ENCODE results near the gene EFHD2.

EFHD2 gene

GRCh38 chr1:15413563-15414444 lies 4.1 kb downstream of the EFHD2 start:
- H3K36me3 ChIP-seq (ENCODE audit: control insufficient read depth, insufficient read depth, low read length) = no peaks in the 10 kb centered on the region
- no peaks in the 10 kb centered on the region for H3K27me3 ChIP-seq (ENCODE audit: control insufficient read depth, insufficient read depth, low read length)
- no peak overlapping the region for H2AFZ ChIP-seq
- H3K4me1 ChIP-seq = peaks cover 16% of the 10 kb centered on the region
- H3K79me2 ChIP-seq = no peaks in the 10 kb centered on the region
- TF ChIP-seq CTCF (IDR thresholded peaks at IDR 0.05) = no peak
- H3K4me2 ChIP-seq (ENCODE audit: low read length) = no peak overlapping the region
- no peaks in the 10 kb centered on the region for H3K9me3 ChIP-seq (ENCODE audit: control insufficient read depth, low read length)
- no peak overlapping the region for H3K27ac ChIP-seq
- H3K4me3 ChIP-seq (ENCODE audit: low read depth, low read length) = no peak overlapping the region
- H3K9ac ChIP-seq = no peak overlapping the region

GRCh38 chr1:15414445-15414983 lies 4.8 kb downstream of the EFHD2 start:
- Histone ChIP-seq H3K79me2 (no peaks in the 10 kb centered on the region), H3K4me1 (peaks cover 19% of the 10 kb centered on the region), H3K9me3 (ENCODE audit: control insufficient read depth, low read length) (no peaks in the 10 kb centered on the region), H3K27me3 (ENCODE audit: control insufficient read depth, insufficient read depth, low read length) (no peaks in the 10 kb centered on the region), H2AFZ (no peak overlapping the region), H3K9ac (no peak overlapping the region), H3K4me2 (ENCODE audit: low read length) (no peak overlapping the region), H3K27ac (no peak overlapping the region), H3K36me3 (ENCODE audit: control insufficient read depth, insufficient read depth, low read length) (no peaks in the 10 kb centered on the region), H3K4me3 (ENCODE audit: low read depth, low read length) (no peak overlapping the region)
- TF ChIP-seq CTCF (IDR thresholded peaks at IDR 0.05) = no peak

GRCh38 chr1:15417059-15417934 lies 7.6 kb downstream of the EFHD2 start:
- TF ChIP-seq CTCF (IDR thresholded peaks at IDR 0.05) = no peak
- H3K79me2 ChIP-seq = peaks cover 11% of the 10 kb centered on the region
- peaks cover 14% of the 10 kb centered on the region for H3K4me1 ChIP-seq
- H3K4me3 ChIP-seq (ENCODE audit: low read depth, low read length) = no peak overlapping the region
- H3K36me3 ChIP-seq (ENCODE audit: control insufficient read depth, insufficient read depth, low read length) = no peaks in the 10 kb centered on the region
- no peaks in the 10 kb centered on the region for H3K9me3 ChIP-seq (ENCODE audit: control insufficient read depth, low read length)
- H2AFZ ChIP-seq = no peak overlapping the region
- no peak overlapping the region for H3K9ac ChIP-seq
- no peak overlapping the region for H3K4me2 ChIP-seq (ENCODE audit: low read length)
- no peaks in the 10 kb centered on the region for H3K27me3 ChIP-seq (ENCODE audit: control insufficient read depth, insufficient read depth, low read length)
- peak overlapping the region; percentile 92 for H3K27ac ChIP-seq

GRCh38 chr1:15418806-15419515 lies 9.3 kb downstream of the EFHD2 start:
- H3K9me3 ChIP-seq (ENCODE audit: control insufficient read depth, low read length) = no peaks in the 10 kb centered on the region
- no peaks in the 10 kb centered on the region for H3K27me3 ChIP-seq (ENCODE audit: control insufficient read depth, insufficient read depth, low read length)
- H3K4me2 ChIP-seq (ENCODE audit: low read length) = no peak overlapping the region
- no peak for TF ChIP-seq CTCF (IDR thresholded peaks at IDR 0.05)
- no peak overlapping the region for H2AFZ ChIP-seq
- H3K79me2 ChIP-seq = peaks cover 23% of the 10 kb centered on the region
- no peak overlapping the region for H3K27ac ChIP-seq
- H3K4me1 ChIP-seq = peaks cover 11% of the 10 kb centered on the region
- H3K4me3 ChIP-seq (ENCODE audit: low read depth, low read length) = no peak overlapping the region
- no peak overlapping the region for H3K9ac ChIP-seq
- H3K36me3 ChIP-seq (ENCODE audit: control insufficient read depth, insufficient read depth, low read length) = no peaks in the 10 kb centered on the region

Measured in parathyroid adenoma (tissue), 2 donors.